ENCODE data around the gene FBXO44.
A peak's percentile ranks its signal among the peaks of the same experiment; 100 is the strongest.

The FBXO44 gene

DNA sequence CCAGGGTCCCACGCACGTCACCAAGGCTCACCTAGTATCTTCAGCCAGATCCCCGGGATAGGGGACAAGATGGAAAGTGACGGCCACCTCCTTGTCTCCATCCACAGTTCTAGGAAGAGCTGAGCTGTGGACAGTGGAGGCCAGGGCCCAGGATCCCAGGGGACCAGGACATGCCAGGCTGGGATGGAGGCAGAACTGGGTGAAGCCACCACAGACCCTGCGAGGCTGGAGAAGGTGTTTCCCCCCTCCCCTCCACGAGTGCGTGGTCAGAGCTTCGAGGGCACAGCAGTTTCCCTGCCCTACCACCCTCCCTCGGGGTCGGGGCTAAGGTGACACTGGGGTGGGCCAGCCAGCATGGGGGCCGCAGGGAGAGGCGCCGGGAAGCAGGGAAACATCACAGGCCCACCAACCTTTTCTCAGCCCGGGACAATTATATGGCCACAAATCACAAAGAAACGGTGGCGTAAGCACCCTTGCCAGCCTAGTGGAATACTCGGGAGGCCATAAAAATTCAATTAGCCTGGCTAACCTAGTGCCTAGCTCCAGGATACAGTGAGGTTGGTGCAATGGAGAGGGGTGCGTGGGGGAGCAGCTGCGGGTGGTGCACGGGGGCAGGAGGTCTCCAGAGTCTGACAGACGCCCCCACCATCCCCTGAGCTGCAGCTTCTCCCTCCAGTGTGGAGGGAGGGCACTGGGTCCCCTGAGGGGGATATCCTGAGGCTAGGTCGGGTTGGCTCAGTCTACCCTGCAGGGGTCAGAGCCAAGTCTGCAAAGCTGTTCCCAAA lies 50.2 kb downstream of the FBXO44 start:
- Histone ChIP-seq H3K4me1 (ENCODE audit: control insufficient read depth, low read depth, low read length) (peaks cover 11% of the 10 kb centered on the region), H3K4me2 (ENCODE audit: low read length) (no peak overlapping the region), H2AK5ac (ENCODE audit: low read length) (no peak overlapping the region), H3K23ac (ENCODE audit: low read length) (no peak overlapping the region), H4K5ac (ENCODE audit: low read length) (no peak overlapping the region), H3K9ac (ENCODE audit: low read length) (no peak overlapping the region), H2BK120ac (ENCODE audit: low read depth, low read length) (no peak overlapping the region), H2BK15ac (replicated peaks; ENCODE audit: low read depth) (no peak overlapping the region), H3K36me3 (ENCODE audit: control insufficient read depth, insufficient read depth, low read length) (no peaks in the 10 kb centered on the region), H4K8ac (ENCODE audit: low read depth, low read length) (no peak overlapping the region), H3K18ac (ENCODE audit: low read length) (no peak overlapping the region), H3K27me3 (ENCODE audit: insufficient read depth, low read length, poor library complexity) (no peaks in the 10 kb centered on the region), H2BK5ac (ENCODE audit: low read length) (no peak overlapping the region), H3K79me2 (ENCODE audit: control insufficient read depth, insufficient read depth, low read length) (no peaks in the 10 kb centered on the region), H3K4ac (ENCODE audit: low read depth, low read length) (no peak overlapping the region), H3K27ac (ENCODE audit: low read depth, low read length) (no peak overlapping the region), H3K56ac (ENCODE audit: low read length) (no peak overlapping the region), H3K4me3 (ENCODE audit: low read length) (no peak overlapping the region), H3K79me1 (ENCODE audit: low read length) (peaks cover 5% of the 10 kb centered on the region)
- no peak for DNase-seq
- WGBS (ENCODE audit: extremely low coverage, insufficient coverage, low lambda C conversion rate): no CpG with 5 or more reads among the region's 22 CpGs

DNA sequence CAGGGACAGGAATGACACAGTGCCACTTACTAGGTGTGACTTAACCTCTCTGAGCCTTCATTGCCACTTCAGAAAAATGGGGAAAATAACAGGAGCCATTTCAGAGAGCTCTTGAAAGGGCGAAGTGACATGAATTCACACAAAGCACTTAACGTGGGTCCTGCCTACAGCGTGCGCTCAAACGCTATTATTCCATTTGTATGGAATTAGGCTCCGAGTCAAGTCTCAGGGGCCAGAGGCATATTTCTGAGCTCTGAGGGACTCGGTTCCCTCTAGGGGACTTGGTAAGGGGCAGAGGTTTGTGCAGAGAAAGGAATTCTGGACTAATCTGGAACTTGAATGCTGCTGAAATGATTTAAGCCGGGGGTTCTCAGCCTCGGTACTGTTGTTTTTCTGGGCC lies 50.9 kb downstream of the FBXO44 start:
- no peak for DNase-seq
- Histone ChIP-seq H4K8ac (ENCODE audit: low read depth, low read length) (no peak overlapping the region), H3K36me3 (ENCODE audit: control insufficient read depth, insufficient read depth, low read length) (no peaks in the 10 kb centered on the region), H4K5ac (ENCODE audit: low read length) (no peak overlapping the region), H2BK15ac (replicated peaks; ENCODE audit: low read depth) (no peak overlapping the region), H3K23ac (ENCODE audit: low read length) (no peak overlapping the region), H3K4me2 (ENCODE audit: low read length) (no peak overlapping the region), H3K27ac (ENCODE audit: low read depth, low read length) (no peak overlapping the region), H2AK5ac (ENCODE audit: low read length) (no peak overlapping the region), H3K56ac (ENCODE audit: low read length) (no peak overlapping the region), H3K18ac (ENCODE audit: low read length) (no peak overlapping the region), H3K79me2 (ENCODE audit: control insufficient read depth, insufficient read depth, low read length) (no peaks in the 10 kb centered on the region), H2BK120ac (ENCODE audit: low read depth, low read length) (no peak overlapping the region), H2BK5ac (ENCODE audit: low read length) (no peak overlapping the region), H3K79me1 (ENCODE audit: low read length) (peaks cover 5% of the 10 kb centered on the region), H3K4ac (ENCODE audit: low read depth, low read length) (no peak overlapping the region), H3K27me3 (ENCODE audit: insufficient read depth, low read length, poor library complexity) (no peaks in the 10 kb centered on the region), H3K4me1 (ENCODE audit: control insufficient read depth, low read depth, low read length) (peaks cover 11% of the 10 kb centered on the region), H3K4me3 (ENCODE audit: low read length) (no peak overlapping the region), H3K9ac (ENCODE audit: low read length) (peak overlapping the region; percentile 14)
- WGBS (ENCODE audit: extremely low coverage, insufficient coverage, low lambda C conversion rate): no CpG with 5 or more reads among the region's 9 CpGs

- DNase-seq: no peak
- Histone ChIP-seq H4K5ac (ENCODE audit: low read length) (no peak overlapping the region), H3K27ac (ENCODE audit: low read depth, low read length) (no peak overlapping the region), H3K18ac (ENCODE audit: low read length) (no peak overlapping the region), H3K23ac (ENCODE audit: low read length) (no peak overlapping the region), H3K56ac (ENCODE audit: low read length) (no peak overlapping the region), H3K4ac (ENCODE audit: low read depth, low read length) (no peak overlapping the region), H4K8ac (ENCODE audit: low read depth, low read length) (no peak overlapping the region), H3K4me3 (ENCODE audit: low read length) (no peak overlapping the region), H3K79me2 (ENCODE audit: control insufficient read depth, insufficient read depth, low read length) (no peaks in the 10 kb centered on the region), H3K27me3 (ENCODE audit: insufficient read depth, low read length, poor library complexity) (no peaks in the 10 kb centered on the region), H3K4me1 (ENCODE audit: control insufficient read depth, low read depth, low read length) (peaks cover 8% of the 10 kb centered on the region), H2BK120ac (ENCODE audit: low read depth, low read length) (no peak overlapping the region), H2AK5ac (ENCODE audit: low read length) (no peak overlapping the region), H2BK15ac (replicated peaks; ENCODE audit: low read depth) (no peak overlapping the region), H3K4me2 (ENCODE audit: low read length) (no peak overlapping the region), H3K79me1 (ENCODE audit: low read length) (peaks cover 5% of the 10 kb centered on the region), H3K9ac (ENCODE audit: low read length) (no peak overlapping the region), H2BK5ac (ENCODE audit: low read length) (no peak overlapping the region), H3K36me3 (ENCODE audit: control insufficient read depth, insufficient read depth, low read length) (no peaks in the 10 kb centered on the region)
- no CpG with 5 or more reads among the region's 14 CpGs for WGBS (ENCODE audit: extremely low coverage, insufficient coverage, low lambda C conversion rate)
These were observed 51.6 kb downstream of the FBXO44 start for GRCh38 chr1:11706292-11706691.

- peak overlapping the region; percentile 31 for H3K56ac ChIP-seq (ENCODE audit: low read length)
- H3K9ac ChIP-seq (ENCODE audit: low read length): no peak overlapping the region
- WGBS (ENCODE audit: extremely low coverage, insufficient coverage, low lambda C conversion rate): no CpG with 5 or more reads among the region's 17 CpGs
- no peaks in the 10 kb centered on the region for H3K79me1 ChIP-seq (ENCODE audit: low read length)
- no peak overlapping the region for H3K4me2 ChIP-seq (ENCODE audit: low read length)
- H3K27me3 ChIP-seq (ENCODE audit: insufficient read depth, low read length, poor library complexity): no peaks in the 10 kb centered on the region
- no peaks in the 10 kb centered on the region for H3K79me2 ChIP-seq (ENCODE audit: control insufficient read depth, insufficient read depth, low read length)
- no peak overlapping the region for H4K8ac ChIP-seq (ENCODE audit: low read depth, low read length)
- peak; percentile 47 for DNase-seq
- no peak overlapping the region for H2BK15ac ChIP-seq (replicated peaks; ENCODE audit: low read depth)
- H3K27ac ChIP-seq (ENCODE audit: low read depth, low read length): no peak overlapping the region
- no peak overlapping the region for H2BK120ac ChIP-seq (ENCODE audit: low read depth, low read length)
- H3K23ac ChIP-seq (ENCODE audit: low read length): peak overlapping the region; percentile 38
- H2AK5ac ChIP-seq (ENCODE audit: low read length): no peak overlapping the region
- H3K4me1 ChIP-seq (ENCODE audit: control insufficient read depth, low read depth, low read length): peaks cover 8% of the 10 kb centered on the region
- no peak overlapping the region for H3K4me3 ChIP-seq (ENCODE audit: low read length)
- H4K5ac ChIP-seq (ENCODE audit: low read length): no peak overlapping the region
- H2BK5ac ChIP-seq (ENCODE audit: low read length): no peak overlapping the region
- H3K4ac ChIP-seq (ENCODE audit: low read depth, low read length): no peak overlapping the region
- H3K18ac ChIP-seq (ENCODE audit: low read length): no peak overlapping the region
- no peaks in the 10 kb centered on the region for H3K36me3 ChIP-seq (ENCODE audit: control insufficient read depth, insufficient read depth, low read length)
These were observed 53.1 kb downstream of the FBXO44 start for GRCh38 chr1:11707621-11708276.

GRCh38 chr1:11708554-11709350 lies 54.1 kb downstream of the FBXO44 start:
- no peaks in the 10 kb centered on the region for H3K79me1 ChIP-seq (ENCODE audit: low read length)
- no peak overlapping the region for H3K56ac ChIP-seq (ENCODE audit: low read length)
- H2BK5ac ChIP-seq (ENCODE audit: low read length): no peak overlapping the region
- no peak overlapping the region for H2BK120ac ChIP-seq (ENCODE audit: low read depth, low read length)
- H2BK15ac ChIP-seq (replicated peaks; ENCODE audit: low read depth): no peak overlapping the region
- H3K23ac ChIP-seq (ENCODE audit: low read length): no peak overlapping the region
- no CpG with 5 or more reads among the region's 11 CpGs for WGBS (ENCODE audit: extremely low coverage, insufficient coverage, low lambda C conversion rate)
- no peak overlapping the region for H4K8ac ChIP-seq (ENCODE audit: low read depth, low read length)
- H3K4ac ChIP-seq (ENCODE audit: low read depth, low read length): no peak overlapping the region
- H4K5ac ChIP-seq (ENCODE audit: low read length): no peak overlapping the region
- no peak overlapping the region for H3K4me2 ChIP-seq (ENCODE audit: low read length)
- no peak overlapping the region for H3K4me3 ChIP-seq (ENCODE audit: low read length)
- no peak overlapping the region for H3K18ac ChIP-seq (ENCODE audit: low read length)
- H3K27ac ChIP-seq (ENCODE audit: low read depth, low read length): no peak overlapping the region
- no peaks in the 10 kb centered on the region for H3K27me3 ChIP-seq (ENCODE audit: insufficient read depth, low read length, poor library complexity)
- H2AK5ac ChIP-seq (ENCODE audit: low read length): no peak overlapping the region
- no peak for DNase-seq
- peaks cover 8% of the 10 kb centered on the region for H3K4me1 ChIP-seq (ENCODE audit: control insufficient read depth, low read depth, low read length)
- no peak overlapping the region for H3K9ac ChIP-seq (ENCODE audit: low read length)
- H3K79me2 ChIP-seq (ENCODE audit: control insufficient read depth, insufficient read depth, low read length): no peaks in the 10 kb centered on the region
- no peaks in the 10 kb centered on the region for H3K36me3 ChIP-seq (ENCODE audit: control insufficient read depth, insufficient read depth, low read length)

Data from mesendoderm (in vitro differentiated cells).